DND-41 (cell line): ENCODE data around the gene DNAJC10.

ENCODE experiments used
- ATAC-seq: fragments of 200-7000 bp; cut with Tn5 transposase; 3 replicates; pipeline ENCODE4 v1.9.1; 2021; ENCODE audit warnings: low read depth; ENCODE audit not compliant: insufficient read depth
- DNase-seq: peaks from one replicate; pipeline ENCODE4 v3.0.0-alpha.2; 2020
- H2AFZ ChIP-seq: 2 replicates; pipeline ENCODE4 v1.6.0; 2012; ENCODE audit warnings: low read depth, low read length
- H3K27ac ChIP-seq: 2 replicates; pipeline ENCODE4 v1.5.1; 2012; ENCODE audit warnings: low read length, inconsistent platforms
- H3K27me3 ChIP-seq: fragments of 200-600 bp; sonication (generic); 2 replicates; pipeline ENCODE4 v1.6.0; 2012; ENCODE audit warnings: low read length, mild to moderate bottlenecking, inconsistent platforms; ENCODE audit not compliant: insufficient read depth, poor library complexity
- H3K36me3 ChIP-seq: 2 replicates; pipeline ENCODE4 v1.5.1; 2012; ENCODE audit warnings: low read length, inconsistent platforms; ENCODE audit not compliant: insufficient read depth
- H3K4me1 ChIP-seq: 2 replicates; pipeline ENCODE4 v1.5.1; 2012; ENCODE audit warnings: mild to moderate bottlenecking, low read length; ENCODE audit not compliant: insufficient read depth
- H3K4me2 ChIP-seq: 2 replicates; pipeline ENCODE4 v1.6.0; 2012; ENCODE audit warnings: mild to moderate bottlenecking, moderate library complexity, low read length, inconsistent platforms; ENCODE audit not compliant: insufficient read depth
- H3K4me3 ChIP-seq, 2 experiments: fragments of 200-600 bp in 1 of 2; shearing (Covaris generic) in 1 of 2; 2 replicates each; pipeline ENCODE4 v1.5.1; 2012 to 2016; ENCODE audit warnings: inconsistent platforms in 2 of 2, low read length in 2 of 2, mild to moderate bottlenecking in 2 of 2, low read depth in 1 of 2, moderate library complexity in 1 of 2
- H3K79me2 ChIP-seq: 2 replicates; pipeline ENCODE4 v1.6.0; 2012; ENCODE audit warnings: low read length, inconsistent platforms; ENCODE audit not compliant: insufficient read depth
- H3K9ac ChIP-seq: 2 replicates; pipeline ENCODE4 v1.6.0; 2012; ENCODE audit warnings: low read depth, mild to moderate bottlenecking, inconsistent platforms, low read length, moderate library complexity
- H3K9me3 ChIP-seq: 2 replicates; pipeline ENCODE4 v1.5.1; 2012; ENCODE audit warnings: low read length, moderate library complexity, mild to moderate bottlenecking, inconsistent platforms; ENCODE audit not compliant: insufficient read depth, severe bottlenecking
- H4K20me1 ChIP-seq: 2 replicates; pipeline ENCODE4 v1.6.0; 2012; ENCODE audit warnings: low read length; ENCODE audit not compliant: insufficient read depth
- EZH2 ChIP-seq: IDR thresholded peaks from 3 replicates; pipeline ENCODE4 v1.6.1; 2012; ENCODE audit warnings: borderline replicate concordance, low read depth, mild to moderate bottlenecking, moderate library complexity, low read length, inconsistent platforms; ENCODE audit not compliant: severe bottlenecking
- TF ChIP-seq, protein P1 (sequence below): IDR thresholded peaks from 2 replicates; pipeline ENCODE4 v1.5.1; 2012; ENCODE audit warnings: borderline replicate concordance, low read length, moderate library complexity, mild to moderate bottlenecking; ENCODE audit not compliant: poor library complexity, severe bottlenecking; ENCODE audit errors: extremely low read depth

DNAJC10 gene

DNA sequence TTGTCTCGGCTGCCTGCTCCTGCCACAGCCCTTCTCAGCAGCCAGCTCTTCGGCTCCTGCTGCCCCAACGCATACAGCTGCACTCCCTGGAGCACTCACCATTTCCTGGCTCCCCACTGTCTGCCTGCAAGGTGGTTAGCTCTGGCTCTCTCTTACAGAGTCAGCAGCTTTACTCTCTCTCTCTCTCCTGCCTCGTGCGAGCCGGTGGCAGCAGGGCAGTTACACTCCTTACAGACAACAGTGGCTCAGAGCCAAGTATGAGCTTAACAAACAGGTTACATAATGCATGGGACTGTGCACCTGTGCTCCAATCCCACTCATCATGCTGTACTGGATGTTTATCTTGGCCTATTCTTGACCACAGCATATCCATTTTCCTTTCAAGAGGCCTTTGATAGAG is 47.4 kb upstream of the DNAJC10 start:
- Histone ChIP-seq H3K4me1 (peaks cover 10% of the 10 kb centered on the region), H3K27ac (no peak overlapping the region), H3K9me3 (no peaks in the 10 kb centered on the region), H2AFZ (no peak overlapping the region), H4K20me1 (no peaks in the 10 kb centered on the region), H3K9ac (no peak overlapping the region), H3K4me2 (0 out of 2 replicates have a peak overlapping the region, but pooled peaks have one; percentile 15), H3K36me3 (no peaks in the 10 kb centered on the region), H3K27me3 (peaks cover 3% of the 10 kb centered on the region), H3K79me2 (no peaks in the 10 kb centered on the region), H3K4me3 (no peak overlapping the region)
- TF ChIP-seq, protein P1, sequence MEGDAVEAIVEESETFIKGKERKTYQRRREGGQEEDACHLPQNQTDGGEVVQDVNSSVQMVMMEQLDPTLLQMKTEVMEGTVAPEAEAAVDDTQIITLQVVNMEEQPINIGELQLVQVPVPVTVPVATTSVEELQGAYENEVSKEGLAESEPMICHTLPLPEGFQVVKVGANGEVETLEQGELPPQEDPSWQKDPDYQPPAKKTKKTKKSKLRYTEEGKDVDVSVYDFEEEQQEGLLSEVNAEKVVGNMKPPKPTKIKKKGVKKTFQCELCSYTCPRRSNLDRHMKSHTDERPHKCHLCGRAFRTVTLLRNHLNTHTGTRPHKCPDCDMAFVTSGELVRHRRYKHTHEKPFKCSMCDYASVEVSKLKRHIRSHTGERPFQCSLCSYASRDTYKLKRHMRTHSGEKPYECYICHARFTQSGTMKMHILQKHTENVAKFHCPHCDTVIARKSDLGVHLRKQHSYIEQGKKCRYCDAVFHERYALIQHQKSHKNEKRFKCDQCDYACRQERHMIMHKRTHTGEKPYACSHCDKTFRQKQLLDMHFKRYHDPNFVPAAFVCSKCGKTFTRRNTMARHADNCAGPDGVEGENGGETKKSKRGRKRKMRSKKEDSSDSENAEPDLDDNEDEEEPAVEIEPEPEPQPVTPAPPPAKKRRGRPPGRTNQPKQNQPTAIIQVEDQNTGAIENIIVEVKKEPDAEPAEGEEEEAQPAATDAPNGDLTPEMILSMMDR, result no peak
- TF ChIP-seq EZH2, result no peak
- DNase-seq, result peak; percentile 43
- peak; percentile 89 for ATAC-seq

DNA sequence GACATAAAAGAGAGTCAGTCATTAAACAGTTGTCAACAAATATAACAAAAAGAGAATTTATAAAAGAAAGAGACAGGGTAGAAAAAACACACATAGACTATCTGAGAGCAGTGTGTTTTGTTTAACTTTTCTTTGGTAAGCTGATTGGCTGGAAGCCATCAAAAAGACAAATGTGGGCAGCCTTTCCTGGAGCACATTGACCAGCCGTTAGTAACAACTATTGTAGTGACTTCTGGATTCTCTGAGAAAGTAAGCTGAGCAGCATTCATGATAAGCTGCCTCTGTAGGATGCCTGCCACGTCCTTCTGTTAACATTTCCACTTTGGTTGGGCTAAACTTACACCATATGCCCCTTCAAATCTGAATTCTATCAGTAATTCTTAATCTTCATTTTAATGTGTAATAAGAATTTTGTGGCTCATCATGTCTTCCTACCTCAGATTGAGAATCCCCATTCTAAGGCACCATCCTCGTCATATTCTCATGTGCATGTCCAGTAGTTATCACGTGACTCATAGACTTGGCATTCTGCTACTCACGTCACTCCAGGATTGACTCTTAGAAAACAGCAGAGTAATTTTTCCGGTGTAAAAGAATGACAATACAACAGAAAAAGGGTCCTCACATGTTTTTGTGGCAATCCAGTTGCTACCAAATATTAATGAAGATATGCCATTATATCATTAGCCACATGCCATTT is 43.4 kb upstream of the DNAJC10 start:
- TF ChIP-seq EZH2, result no peak
- TF ChIP-seq, protein P1, result no peak
- no peaks in the 10 kb centered on the region for H4K20me1 ChIP-seq
- no peak overlapping the region for H3K4me3 ChIP-seq
- no peaks in the 10 kb centered on the region for H3K27me3 ChIP-seq
- no peak overlapping the region for H3K9ac ChIP-seq
- no peak overlapping the region for H2AFZ ChIP-seq
- H3K79me2 ChIP-seq, result no peaks in the 10 kb centered on the region
- H3K27ac ChIP-seq, result no peak overlapping the region
- no peak overlapping the region for H3K4me2 ChIP-seq
- no peaks in the 10 kb centered on the region for H3K36me3 ChIP-seq
- DNase-seq (no peak), ATAC-seq (no peak)
- H3K9me3 ChIP-seq, result no peaks in the 10 kb centered on the region
- peaks cover 10% of the 10 kb centered on the region for H3K4me1 ChIP-seq

DNA sequence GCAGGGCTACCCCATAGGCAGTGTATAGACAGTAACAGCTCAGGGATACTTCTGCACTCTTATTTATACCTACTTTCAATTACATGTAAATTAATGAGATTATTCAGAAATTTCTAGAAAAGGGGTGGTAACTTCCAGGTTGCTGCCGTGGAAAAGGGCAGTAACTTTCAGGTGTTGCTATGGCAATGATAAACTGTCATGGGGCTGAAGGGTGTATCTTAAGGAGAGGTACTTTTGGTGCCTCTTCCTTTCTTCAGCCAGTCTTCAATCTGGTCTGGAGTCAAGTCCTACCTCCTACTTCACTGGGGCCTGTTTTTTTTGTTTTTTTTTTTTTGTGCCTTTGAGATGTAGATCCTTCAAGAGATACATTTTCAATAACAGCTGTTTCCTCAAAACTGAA is 35.2 kb upstream of the DNAJC10 start:
- H2AFZ ChIP-seq, result no peak overlapping the region

More for the DNA sequence above, 35.2 kb upstream of the DNAJC10 start:
- Histone ChIP-seq H3K9ac (no peak overlapping the region), H3K27ac (no peak overlapping the region), H3K27me3 (no peaks in the 10 kb centered on the region), H3K4me1 (no peaks in the 10 kb centered on the region), H4K20me1 (no peaks in the 10 kb centered on the region), H3K9me3 (no peaks in the 10 kb centered on the region), H3K79me2 (no peaks in the 10 kb centered on the region), H3K4me2 (no peak overlapping the region), H3K4me3 (no peak overlapping the region), H3K36me3 (no peaks in the 10 kb centered on the region)
- DNase-seq, result no peak
- no peak for ATAC-seq
- TF ChIP-seq EZH2, result no peak
- TF ChIP-seq, protein P1, result no peak
